MCF 10A (cell line): ENCODE data around the gene TSR1. TPM values are rescaled to one million over a fixed set of nuclear protein-coding genes. Genes with fewer than 3 reads are reported as not detected.

Experiments
- BruUV-seq: library from RNA; stranded (reverse); fragments of 400-500 nt; replicated peaks from 2 replicates; lab custom pipeline; 2021; lab: Mats Ljungman, UMichigan
- CTCF ChIA-PET: fragments of 300-600 bp; sonication (Branson Sonifier 250); formaldehyde crosslinking; extraction: SDS; loops from one replicate; lab custom pipeline; 2021; ENCODE audit warnings: antibody characterized with exemption, inconsistent platforms; lab: Yijun Ruan, JAX
- POLR2A ChIA-PET: fragments of 300-600, 350-650 bp; sonication (Branson Sonifier 250); formaldehyde crosslinking; extraction: SDS; loops from one replicate; lab custom pipeline; 2020; ENCODE audit warnings: antibody characterized with exemption, inconsistent platforms; lab: Yijun Ruan, JAX
- DNase-seq: peaks from one replicate; pipeline ENCODE4 v3.0.0-alpha.2; 2018; ENCODE audit not compliant: unreplicated experiment
- H3K27ac Mint-ChIP-seq: one replicate; pipeline ENCODE4 v1.8.0; 2022; ENCODE audit warnings: mild to moderate bottlenecking, low read depth, mixed read lengths; ENCODE audit not compliant: unreplicated experiment
- H3K27me3 Mint-ChIP-seq: one replicate; pipeline ENCODE4 v1.8.0; 2022; ENCODE audit warnings: mixed read lengths; ENCODE audit not compliant: insufficient read depth, unreplicated experiment
- H3K36me3 Mint-ChIP-seq: one replicate; pipeline ENCODE4 v1.8.0; 2022; ENCODE audit warnings: mild to moderate bottlenecking, moderate library complexity, mixed read lengths; ENCODE audit not compliant: insufficient read depth, unreplicated experiment
- H3K4me1 Mint-ChIP-seq: one replicate; pipeline ENCODE4 v1.8.0; 2022; ENCODE audit warnings: mixed read lengths; ENCODE audit not compliant: insufficient read depth, unreplicated experiment
- H3K4me3 Mint-ChIP-seq: one replicate; pipeline ENCODE4 v1.8.0; 2022; ENCODE audit warnings: mild to moderate bottlenecking, moderate library complexity, mixed read lengths; ENCODE audit not compliant: unreplicated experiment
- H3K9me3 Mint-ChIP-seq: one replicate; pipeline ENCODE4 v1.8.0; 2022; ENCODE audit warnings: mixed read lengths; ENCODE audit not compliant: unreplicated experiment
- CTCF ChIP-seq: fragments of 200-600 bp; IDR thresholded peaks from one replicate; pipeline ENCODE4 v1.8.0; 2022; ENCODE audit warnings: antibody characterized with exemption, mild to moderate bottlenecking; ENCODE audit not compliant: unreplicated experiment
- intact Hi-C: fragments of 100-400 bp; cut with micrococcal nuclease; formaldehyde crosslinking; loops from 2 replicates; pipeline ENCODE4 v1.14.1; 2022
- total RNA-seq: library from RNA; stranded (reverse); gene quantifications from 2 replicates; pipeline ENCODE4 v1.2.3, GENCODE V29; 2022

TSR1 gene
- total RNA-seq, 1 experiment from 2014 or later: 61.5 TPM

DNA sequence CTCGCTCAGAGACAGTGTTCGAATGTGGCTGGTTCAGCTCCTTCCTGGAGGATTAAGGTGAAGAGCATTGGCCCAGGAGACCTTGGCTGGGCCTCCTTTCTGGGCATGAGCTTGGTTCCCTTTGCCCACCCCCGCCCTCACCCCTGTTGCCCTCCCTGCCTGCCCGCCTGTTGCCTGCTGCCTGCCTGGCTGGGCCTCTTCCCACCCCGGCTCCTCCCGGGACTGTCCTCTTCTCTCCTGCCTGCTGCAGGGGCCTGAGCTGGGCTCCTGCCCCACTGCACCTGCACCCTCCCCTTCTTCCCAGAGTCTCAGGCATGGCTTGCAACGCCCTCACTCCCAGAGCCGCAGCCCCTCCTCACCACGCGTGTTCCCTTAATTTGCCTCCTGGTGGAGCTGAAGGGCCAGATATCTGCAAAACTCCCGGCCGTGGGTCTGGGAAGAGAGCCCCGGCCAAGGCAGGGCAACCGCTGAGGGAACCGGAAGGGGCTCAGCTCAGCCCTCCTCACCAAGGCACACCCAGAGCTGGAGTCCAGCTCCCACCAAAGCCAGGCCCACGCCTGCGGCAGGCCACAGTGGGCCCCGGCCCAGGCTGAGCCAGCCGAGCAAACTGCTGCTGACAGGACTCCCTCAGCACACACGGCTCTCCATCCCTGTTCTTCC is 33.4 kb upstream of the TSR1 start:
- CTCF ChIA-PET: interaction anchor here (0.6 to 5.5 kb wide), 9 partner anchors 9 to 93 kb away, joined by 3 to 43 read pairs (median 4); no protein-coding TSS in a partner anchor
- H3K36me3 Mint-ChIP-seq: peaks cover 33% of the 10 kb centered on the region
- no peaks in the 10 kb centered on the region for H3K27me3 Mint-ChIP-seq
- intact Hi-C loops: no loop called here
- peak; percentile 8 for TF ChIP-seq CTCF
- peaks cover 2% of the 10 kb centered on the region for H3K4me1 Mint-ChIP-seq
- POLR2A ChIA-PET: no interaction called here
- H3K4me3 Mint-ChIP-seq: no peak overlapping the region
- no peaks in the 10 kb centered on the region for H3K9me3 Mint-ChIP-seq
- DNase-seq: no peak
- BruUV-seq: no TSS peak
- H3K27ac Mint-ChIP-seq: no peak overlapping the region

- H3K9me3 Mint-ChIP-seq: no peaks in the 10 kb centered on the region
- H3K4me3 Mint-ChIP-seq: no peak overlapping the region
- H3K36me3 Mint-ChIP-seq: peaks cover 33% of the 10 kb centered on the region
- no peaks in the 10 kb centered on the region for H3K4me1 Mint-ChIP-seq
- ChIA-PET CTCF (interaction anchor here (0.6 to 5.5 kb wide), 6 partner anchors 8 to 66 kb away, joined by 3 to 43 read pairs (median 4); no protein-coding TSS in a partner anchor), POLR2A (no interaction called here)
- intact Hi-C loops: no loop called here
- DNase-seq: no peak
- no TSS peak for BruUV-seq
- H3K27ac Mint-ChIP-seq: no peak overlapping the region
- no peak for TF ChIP-seq CTCF
- no peaks in the 10 kb centered on the region for H3K27me3 Mint-ChIP-seq
These were observed 32.8 kb upstream of the TSR1 start for GRCh38 chr17:2369039-2369438.

GRCh38 chr17:2368359-2368758 is 32.1 kb upstream of the TSR1 start:
- Mint-ChIP-seq H3K9me3 (no peaks in the 10 kb centered on the region), H3K27ac (no peak overlapping the region), H3K4me3 (no peak overlapping the region), H3K4me1 (no peaks in the 10 kb centered on the region), H3K36me3 (peaks cover 33% of the 10 kb centered on the region), H3K27me3 (no peaks in the 10 kb centered on the region)
- ChIA-PET POLR2A (interaction anchor here (1.1 kb wide), 1 partner anchor 15 kb away, joined by 4 read pairs; no protein-coding TSS in a partner anchor), CTCF (interaction anchor here (0.8 to 5.5 kb wide), 4 partner anchors 13 to 67 kb away, joined by 3 to 43 read pairs (median 4); no protein-coding TSS in a partner anchor)
- no TSS peak for BruUV-seq
- intact Hi-C loops: no loop called here
- no peak for TF ChIP-seq CTCF
- no peak for DNase-seq

DNA sequence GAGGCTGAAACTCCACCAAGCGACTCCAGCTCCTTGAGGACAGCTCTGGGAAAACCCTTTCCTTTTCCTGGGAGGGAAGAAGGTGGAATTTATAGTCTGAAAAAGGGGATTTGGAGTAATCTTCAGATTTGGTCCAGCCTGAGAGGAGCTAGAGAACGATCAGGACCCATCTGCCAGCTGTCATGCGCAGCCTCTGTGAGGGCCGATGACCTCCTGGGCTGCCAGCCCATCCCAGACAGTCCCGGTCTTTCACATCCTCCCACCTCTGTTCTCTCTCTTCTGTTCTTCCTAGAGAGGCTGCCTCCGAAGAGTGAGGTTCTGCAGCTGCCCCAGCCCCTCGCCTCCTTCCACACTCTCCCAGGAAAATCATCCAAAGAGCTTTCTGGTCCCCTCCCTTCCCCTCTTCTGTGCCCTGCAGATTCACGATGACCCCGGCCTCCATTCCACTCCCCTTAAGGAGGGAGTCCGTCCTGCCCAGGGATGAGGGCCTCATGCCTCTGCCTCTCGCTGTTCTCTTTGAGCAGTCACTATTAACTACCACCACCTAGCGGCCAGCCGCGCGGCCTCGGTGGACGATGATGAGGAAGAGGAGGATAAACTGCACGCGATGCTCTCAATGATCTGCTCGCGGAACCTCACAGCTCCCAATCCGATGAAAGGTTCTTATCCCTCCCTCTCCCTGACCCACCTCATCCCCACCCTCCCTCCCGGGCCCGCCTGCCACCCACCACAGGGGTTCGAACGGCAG is 30.7 kb upstream of the TSR1 start:
- Mint-ChIP-seq H3K36me3 (peaks cover 42% of the 10 kb centered on the region), H3K4me1 (no peaks in the 10 kb centered on the region), H3K27me3 (no peaks in the 10 kb centered on the region), H3K4me3 (no peak overlapping the region), H3K9me3 (no peaks in the 10 kb centered on the region), H3K27ac (no peak overlapping the region)
- no peak for TF ChIP-seq CTCF
- POLR2A ChIA-PET: interaction anchor here (1.1 kb wide), 1 partner anchor 49 kb away, joined by 3 read pairs; no protein-coding TSS in a partner anchor
- intact Hi-C loops: no loop called here
- CTCF ChIA-PET: interaction anchor here (0.6 to 5.5 kb wide), 4 partner anchors 13 to 49 kb away, joined by 3 to 43 read pairs (median 4); no protein-coding TSS in a partner anchor
- no TSS peak for BruUV-seq
- DNase-seq: no peak
